ENCODE data around the gene TRIM42.

TRIM42 gene

GRCh38 chr3:140677764-140678163 is at the start of gene TRIM42:
Gene TRIM42, plus strand, starts transcription at chr3:140678064. Its CDS starts 166 bp downstream, at chr3:140678230.
- no peak for DNase-seq

GRCh38 chr3:140628606-140629005 is 49.3 kb upstream of the TRIM42 start:
- DNase-seq: no peak

- no peak for DNase-seq
These were observed 48.3 kb upstream of the TRIM42 start for GRCh38 chr3:140629357-140630137.

DNA sequence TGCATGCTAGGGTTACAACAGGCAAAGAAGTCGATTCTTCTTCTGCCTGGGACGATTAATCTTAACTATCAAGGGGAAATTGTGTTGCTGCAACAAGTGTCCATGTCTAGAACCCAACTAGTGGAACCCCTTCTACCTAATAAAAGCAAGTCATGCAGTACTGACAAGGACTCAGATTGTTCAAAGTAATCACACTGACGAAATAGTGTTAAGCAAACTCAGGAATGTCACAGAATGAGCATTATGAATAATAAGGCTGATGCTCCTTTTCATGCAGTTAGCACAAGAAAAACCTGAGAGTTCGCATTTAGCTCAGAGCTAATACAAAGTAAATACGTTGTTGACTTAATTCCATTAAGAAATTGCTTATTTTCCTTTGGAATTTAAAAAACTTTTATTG is 47.5 kb upstream of the TRIM42 start:
- no peak for DNase-seq

DNA sequence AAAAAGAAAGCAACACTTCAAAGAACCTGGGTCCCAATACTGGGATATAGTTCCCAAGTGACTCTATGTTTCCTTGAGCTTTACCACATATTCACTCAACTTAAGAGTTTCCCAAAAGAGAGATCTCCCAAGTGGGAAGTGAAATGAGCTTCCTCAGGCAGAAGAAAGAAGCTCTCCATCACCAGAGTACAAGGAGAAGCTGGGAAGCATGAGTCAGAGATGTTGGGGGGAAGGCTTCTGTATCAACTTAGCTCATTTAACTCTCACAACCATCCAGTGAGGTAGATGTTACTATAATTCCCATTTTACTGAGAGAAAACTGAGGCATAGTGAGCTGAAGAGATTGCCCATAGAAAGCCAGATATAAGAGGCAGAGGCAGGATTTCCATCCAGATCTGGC is 47.0 kb upstream of the TRIM42 start:
- no peak for DNase-seq

DNA sequence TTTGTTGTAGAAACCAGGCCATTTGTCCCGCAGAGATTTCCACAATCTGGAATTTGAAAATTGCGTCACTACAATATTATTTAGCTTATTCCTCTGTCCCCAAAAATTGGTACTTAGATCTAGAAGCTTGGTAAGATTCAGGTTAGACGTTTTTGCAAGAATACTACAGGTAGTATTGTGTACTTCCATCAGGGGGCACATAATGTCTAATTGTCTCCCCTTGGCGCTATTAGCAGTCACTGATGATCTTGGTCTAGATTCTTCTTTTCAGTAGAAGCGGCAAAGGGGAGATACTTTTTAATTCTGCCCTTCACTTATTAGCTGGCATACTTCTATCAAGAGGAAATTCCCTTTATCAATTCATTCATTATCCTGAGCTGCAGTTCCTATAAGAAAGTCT is 42.6 kb upstream of the TRIM42 start:
- no peak for DNase-seq

GRCh38 chr3:140636406-140637138 is 41.3 kb upstream of the TRIM42 start:
- no peak for DNase-seq

- DNase-seq: no peak
These were observed 26.6 kb upstream of the TRIM42 start for GRCh38 chr3:140651287-140651686.

- no peak for DNase-seq
These were observed 22.2 kb upstream of the TRIM42 start for GRCh38 chr3:140655678-140656077.

GRCh38 chr3:140664111-140664510 is 13.8 kb upstream of the TRIM42 start:
- no peak for DNase-seq

GRCh38 chr3:140682586-140682985 is 4.7 kb downstream of the TRIM42 start:
- no peak for DNase-seq

GRCh38 chr3:140686128-140686527 is 8.3 kb downstream of the TRIM42 start:
- no peak for DNase-seq

- DNase-seq: no peak
These were observed 9.1 kb downstream of the TRIM42 start for GRCh38 chr3:140686948-140687347.

- no peak for DNase-seq
These were observed 17.6 kb downstream of the TRIM42 start for GRCh38 chr3:140695361-140696061.

GRCh38 chr3:140699516-140700231 is 21.8 kb downstream of the TRIM42 start:
- DNase-seq: no peak

GRCh38 chr3:140702281-140702680 is 24.4 kb downstream of the TRIM42 start:
- no peak for DNase-seq

DNA sequence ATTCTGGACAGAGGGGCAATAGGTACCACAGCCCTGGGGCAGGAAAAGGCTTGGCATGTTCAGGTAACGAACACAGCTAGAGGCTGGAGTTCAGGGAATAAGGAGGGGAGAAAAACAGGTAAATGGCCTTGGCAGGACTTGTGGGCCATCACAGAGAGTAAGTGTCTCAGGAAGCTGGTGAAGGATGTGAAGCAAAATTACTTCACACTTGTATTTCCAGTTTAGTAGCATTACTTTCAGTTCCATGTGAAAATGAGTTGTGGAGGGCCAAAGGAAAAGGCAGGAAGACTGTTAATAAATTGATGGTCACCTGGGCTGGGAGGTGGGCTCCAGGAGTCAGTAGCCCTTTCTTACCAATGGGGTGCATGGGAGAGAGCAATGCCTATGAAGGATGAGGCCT is 25.6 kb downstream of the TRIM42 start:
- DNase-seq: no peak

DNA sequence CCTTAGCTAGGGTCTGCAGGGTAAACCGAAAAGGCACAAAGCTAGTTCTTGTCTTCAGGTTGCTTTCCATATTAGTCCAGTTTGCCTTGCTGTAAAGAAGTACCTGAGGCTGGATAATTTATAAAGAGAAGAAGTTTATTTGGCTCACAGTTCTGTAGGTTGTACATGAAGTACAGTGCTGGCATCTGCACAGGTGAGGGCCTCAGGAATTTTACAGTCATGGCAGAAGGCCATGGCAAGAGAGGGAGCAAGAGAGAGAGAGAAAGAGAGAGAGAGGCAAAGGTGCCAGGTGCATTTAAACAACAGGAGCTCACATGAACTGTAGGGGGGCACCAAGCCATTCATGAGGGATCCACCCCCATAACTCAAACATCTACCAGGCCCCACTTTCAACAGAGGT is 26.9 kb downstream of the TRIM42 start:
- no peak for DNase-seq

- DNase-seq: no peak
These were observed 28.1 kb downstream of the TRIM42 start for GRCh38 chr3:140705954-140706353.

GRCh38 chr3:140706360-140706759 is 28.5 kb downstream of the TRIM42 start:
- no peak for DNase-seq

DNA sequence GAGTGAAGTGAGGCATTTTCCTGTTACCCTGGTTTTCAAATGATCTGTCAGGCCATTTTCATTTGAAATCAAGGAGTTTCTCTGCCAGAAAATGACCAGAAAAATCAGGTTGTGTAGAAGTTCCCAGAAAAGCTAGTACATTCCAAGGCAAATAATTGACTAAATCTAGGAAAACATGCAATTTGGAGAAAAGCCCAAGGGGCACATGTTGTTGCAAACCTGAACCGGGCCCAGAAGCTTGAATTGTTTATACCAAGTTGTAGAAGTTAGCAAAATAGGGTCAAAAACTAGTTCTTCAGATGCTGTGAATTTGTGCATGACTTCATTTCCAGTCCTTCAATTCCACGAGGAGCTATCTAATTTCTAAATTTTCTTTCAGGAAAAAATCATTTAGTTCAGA is 31.0 kb downstream of the TRIM42 start:
- no peak for DNase-seq

GRCh38 chr3:140709751-140710150 is 31.9 kb downstream of the TRIM42 start:
- no peak for DNase-seq
